Lower lobe of right lung (tissue), 2 donors: Measurements from ENCODE around the gene CHD1L. TPM values are rescaled to one million over a fixed set of nuclear protein-coding genes. Genes with fewer than 3 reads are reported as not detected.

ENCODE experiments used
- ATAC-seq, 2 donors: fragments of 200-7000 bp; cut with Tn5 transposase; one replicate each; pipeline ENCODE4 v1.9.1; 2020 to 2022; ENCODE audit warnings: mild to moderate bottlenecking in 2 of 2, moderate library complexity in 2 of 2
- DNase-seq: peaks from one replicate; pipeline ENCODE4 v3.0.0-alpha.2; 2020
- H3K27ac ChIP-seq: fragments of 200-600 bp; one replicate; pipeline ENCODE4 v1.8.0; 2022
- H3K27me3 ChIP-seq: fragments of 200-600 bp; one replicate; pipeline ENCODE4 v1.8.0; 2022; ENCODE audit warnings: low read depth
- H3K36me3 ChIP-seq: fragments of 200-600 bp; one replicate; pipeline ENCODE4 v1.8.0; 2022; ENCODE audit warnings: mild to moderate bottlenecking
- H3K4me1 ChIP-seq: fragments of 200-600 bp; one replicate; pipeline ENCODE4 v1.8.0; 2022
- H3K4me3 ChIP-seq: fragments of 200-600 bp; one replicate; pipeline ENCODE4 v1.8.0; 2022; ENCODE audit warnings: mild to moderate bottlenecking
- H3K9me3 ChIP-seq: fragments of 200-600 bp; one replicate; pipeline ENCODE4 v1.8.0; 2022
- intact Hi-C: fragments of 100-400 bp; cut with DNase I; formaldehyde crosslinking; loops from one replicate; pipeline ENCODE4 v1.11.0; 2022
- total RNA-seq: library from RNA; stranded (reverse); fragmentation: NEBNext Ultra II Directional; extraction: Animal tissue kit (Norgen Biotek cat#: 25700); gene quantifications from one replicate; pipeline ENCODE4 v1.2.1, GENCODE V29; 2021
- TF ChIP-seq, protein P1 (sequence below): fragments of 200-600 bp; IDR thresholded peaks from one replicate; pipeline ENCODE4 v1.8.0; 2022; ENCODE audit warnings: antibody characterized with exemption, mild to moderate bottlenecking
- donor health status: DM: no; HTN: yes; CAD: no; lungs with severe emphysema.

Gene CHD1L
- total RNA-seq, 1 donor from 2014 or later: 34.1 TPM

GRCh38 chr1:147241934-147242448 is 493 bp upstream of the CHD1L start:
- H3K9me3 ChIP-seq: no peaks in the 10 kb centered on the region
- no peaks in the 10 kb centered on the region for H3K27me3 ChIP-seq
- no peaks in the 10 kb centered on the region for H3K36me3 ChIP-seq
- peak overlapping the region; percentile 91 for H3K4me3 ChIP-seq
- peaks cover 43% of the 10 kb centered on the region for H3K4me1 ChIP-seq
- TF ChIP-seq, protein P1, sequence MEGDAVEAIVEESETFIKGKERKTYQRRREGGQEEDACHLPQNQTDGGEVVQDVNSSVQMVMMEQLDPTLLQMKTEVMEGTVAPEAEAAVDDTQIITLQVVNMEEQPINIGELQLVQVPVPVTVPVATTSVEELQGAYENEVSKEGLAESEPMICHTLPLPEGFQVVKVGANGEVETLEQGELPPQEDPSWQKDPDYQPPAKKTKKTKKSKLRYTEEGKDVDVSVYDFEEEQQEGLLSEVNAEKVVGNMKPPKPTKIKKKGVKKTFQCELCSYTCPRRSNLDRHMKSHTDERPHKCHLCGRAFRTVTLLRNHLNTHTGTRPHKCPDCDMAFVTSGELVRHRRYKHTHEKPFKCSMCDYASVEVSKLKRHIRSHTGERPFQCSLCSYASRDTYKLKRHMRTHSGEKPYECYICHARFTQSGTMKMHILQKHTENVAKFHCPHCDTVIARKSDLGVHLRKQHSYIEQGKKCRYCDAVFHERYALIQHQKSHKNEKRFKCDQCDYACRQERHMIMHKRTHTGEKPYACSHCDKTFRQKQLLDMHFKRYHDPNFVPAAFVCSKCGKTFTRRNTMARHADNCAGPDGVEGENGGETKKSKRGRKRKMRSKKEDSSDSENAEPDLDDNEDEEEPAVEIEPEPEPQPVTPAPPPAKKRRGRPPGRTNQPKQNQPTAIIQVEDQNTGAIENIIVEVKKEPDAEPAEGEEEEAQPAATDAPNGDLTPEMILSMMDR: no peak
- DNase-seq: no peak
- peak overlapping the region; percentile 88 for H3K27ac ChIP-seq
- intact Hi-C loops: loop anchor here (10.0 kb wide), 1 partner anchor 67 kb away; the partner anchor contains the start of gene PRKAB2
- no peak for ATAC-seq

DNA sequence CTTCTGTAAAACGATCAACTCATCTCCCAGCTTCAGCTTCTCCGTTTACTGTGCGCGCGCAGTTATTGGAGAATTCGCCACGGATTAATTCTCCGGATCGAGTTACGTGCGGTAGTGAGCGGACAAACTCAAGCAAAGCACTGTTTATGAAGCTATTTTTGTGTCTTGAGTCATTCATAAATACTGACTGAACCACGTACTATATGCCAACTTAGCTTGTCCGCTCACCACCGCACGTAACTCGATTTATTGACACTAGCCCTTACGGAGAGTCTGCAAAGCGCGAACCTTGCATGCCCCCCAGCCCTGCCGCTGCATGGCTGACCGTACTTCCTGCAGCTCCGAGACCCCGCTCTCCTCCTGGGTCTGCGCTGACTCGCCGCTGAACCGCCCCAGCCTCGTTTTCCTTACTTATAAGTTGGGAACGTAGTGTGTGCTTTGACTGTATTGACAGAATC is 773 bp downstream of the CHD1L start:
- intact Hi-C loops: loop anchor here (10.0 kb wide), 1 partner anchor 68 kb away; the partner anchor contains the start of gene PRKAB2

GRCh38 chr1:147243841-147244240 is 1.4 kb downstream of the CHD1L start:
- ATAC-seq (no peak), DNase-seq (no peak)
- intact Hi-C loops: loop anchor here (10.0 kb wide), 1 partner anchor 69 kb away; the partner anchor contains the start of gene PRKAB2
- Histone ChIP-seq H3K9me3 (no peaks in the 10 kb centered on the region), H3K27me3 (no peaks in the 10 kb centered on the region), H3K4me1 (peaks cover 43% of the 10 kb centered on the region), H3K4me3 (peak overlapping the region; percentile 91), H3K27ac (peak overlapping the region; percentile 88), H3K36me3 (no peaks in the 10 kb centered on the region)
- TF ChIP-seq, protein P1: no peak

More for the DNA sequence above, 773 bp downstream of the CHD1L start:
- H3K36me3 ChIP-seq: no peaks in the 10 kb centered on the region
- peak overlapping the region; percentile 91 for H3K4me3 ChIP-seq
- TF ChIP-seq, protein P1: no peak
- peak overlapping the region; percentile 88 for H3K27ac ChIP-seq
- H3K27me3 ChIP-seq: no peaks in the 10 kb centered on the region
- H3K4me1 ChIP-seq: peaks cover 43% of the 10 kb centered on the region
- no peaks in the 10 kb centered on the region for H3K9me3 ChIP-seq
- peak; percentile 60 for DNase-seq
- ATAC-seq: peak in 1 of 2 donors; percentile 22

DNA sequence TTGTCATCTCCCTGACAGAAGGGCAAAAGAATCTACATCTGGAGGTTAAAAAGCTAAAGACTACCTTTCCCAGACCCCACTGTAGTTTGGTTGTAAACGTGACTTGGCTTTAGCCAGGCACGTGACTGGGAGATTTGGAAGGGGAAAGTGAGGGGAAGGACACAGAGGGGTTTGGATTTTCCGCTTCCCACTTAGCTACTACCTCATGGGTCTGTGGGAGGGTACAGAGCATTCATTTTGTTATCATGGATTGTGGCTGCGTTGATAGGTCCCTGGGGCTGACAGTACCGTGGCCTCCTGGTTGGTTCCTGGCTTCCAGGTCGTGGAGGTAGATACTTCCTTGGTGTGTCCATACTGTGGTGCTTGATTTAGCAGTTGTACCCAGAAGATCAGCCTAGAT is 2.6 kb downstream of the CHD1L start:
- intact Hi-C loops: loop anchor here (10.0 kb wide), 1 partner anchor 70 kb away; the partner anchor contains the start of gene PRKAB2
- no peak for ATAC-seq

DNA sequence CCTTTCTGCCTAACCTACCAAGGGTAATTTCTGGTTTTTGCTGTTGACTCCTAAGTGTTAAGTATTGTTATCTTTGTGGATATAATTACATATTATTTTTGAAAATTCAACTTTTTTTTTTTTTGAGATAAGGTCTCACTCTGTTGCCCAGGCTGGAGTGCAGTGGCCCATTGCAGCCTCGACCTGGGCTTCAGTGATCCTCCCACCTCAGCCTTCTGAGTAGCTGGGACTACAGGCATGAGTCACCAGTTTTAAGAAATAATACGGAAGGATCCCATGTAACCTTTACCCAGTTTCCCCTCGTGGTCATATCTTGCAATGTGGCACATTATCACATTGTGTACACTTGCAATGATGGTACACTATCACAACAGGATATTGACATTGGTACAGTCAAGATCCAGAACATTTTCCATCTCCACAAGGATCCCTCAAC is 3.1 kb downstream of the CHD1L start:
- intact Hi-C loops: loop anchor here (10.0 kb wide), 1 partner anchor 71 kb away; the partner anchor contains the start of gene PRKAB2
- ATAC-seq (no peak), DNase-seq (no peak)
- no peaks in the 10 kb centered on the region for H3K27me3 ChIP-seq
- H3K4me1 ChIP-seq: peaks cover 34% of the 10 kb centered on the region
- no peaks in the 10 kb centered on the region for H3K9me3 ChIP-seq
- TF ChIP-seq, protein P1: no peak
- no peaks in the 10 kb centered on the region for H3K36me3 ChIP-seq
- H3K27ac ChIP-seq: no peak overlapping the region
- no peak overlapping the region for H3K4me3 ChIP-seq

More for the DNA sequence above, 2.6 kb downstream of the CHD1L start:
- Histone ChIP-seq H3K27me3 (no peaks in the 10 kb centered on the region), H3K27ac (no peak overlapping the region), H3K4me3 (no peak overlapping the region), H3K9me3 (no peaks in the 10 kb centered on the region), H3K36me3 (no peaks in the 10 kb centered on the region), H3K4me1 (peaks cover 37% of the 10 kb centered on the region)
- TF ChIP-seq, protein P1: no peak
- DNase-seq: no peak
